MG63 (cell line): Measurements from ENCODE around the gene MIP. TPM values are rescaled to one million over a fixed set of nuclear protein-coding genes. Genes with fewer than 3 reads are reported as not detected.
"Not testable (repeated sequence)": the region's sequence is repeated elsewhere in the genome, so short reads cannot be mapped to it uniquely, and the experiment has no call there.

Source experiments
- DNase-seq: peaks from one replicate; pipeline ENCODE4 v3.0.0-alpha.2; 2020
- H3K27me3 ChIP-seq: fragments of 250-450 bp; sonication (Bioruptor Pico); 2 replicates; pipeline ENCODE4 v1.5.1; 2020; ENCODE audit warnings: mild to moderate bottlenecking, moderate library complexity
- H3K36me3 ChIP-seq: fragments of 250-450 bp; sonication (Bioruptor Pico); 2 replicates; pipeline ENCODE4 v1.5.1; 2020; ENCODE audit warnings: mild to moderate bottlenecking, moderate library complexity
- H3K4me3 ChIP-seq: fragments of 250-450 bp; sonication (Bioruptor Pico); 2 replicates; pipeline ENCODE4 v1.5.1; 2020; ENCODE audit warnings: mild to moderate bottlenecking, moderate library complexity
- H3K9me3 ChIP-seq: fragments of 250-450 bp; sonication (Bioruptor Pico); 2 replicates; pipeline ENCODE4 v1.5.1; 2020; ENCODE audit warnings: mild to moderate bottlenecking, moderate library complexity
- total RNA-seq: library from RNA; depleted of rRNA; stranded (reverse); fragments of >200 nt; shearing (Covaris generic); gene quantifications from 2 replicates; pipeline ENCODE4 v1.2.3, GENCODE V29; 2014; ENCODE audit warnings: low replicate concordance; rRNA removed

Gene MIP
- total RNA-seq = not detected in 2 replicates

DNA sequence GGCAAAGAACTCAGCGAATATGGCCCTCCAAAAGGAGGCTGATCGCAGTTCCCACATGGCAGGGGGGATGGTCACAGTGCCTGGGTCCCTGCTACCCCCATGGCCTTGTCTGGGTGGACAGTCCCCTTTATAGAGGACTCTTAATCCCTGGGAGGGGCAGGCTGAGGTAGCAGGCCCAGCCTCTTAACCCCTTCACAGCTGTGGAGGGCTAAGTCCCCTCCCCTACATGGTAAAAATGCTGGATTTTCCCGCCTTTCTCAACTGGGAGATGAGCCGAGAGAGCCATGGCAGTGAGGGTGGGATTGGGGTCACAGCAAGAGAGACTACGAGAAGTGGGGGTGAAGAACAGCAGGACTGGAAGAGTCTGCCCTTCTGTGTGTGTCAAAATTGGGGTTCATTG is at the start of gene MIP:
TSS of gene MIP (minus strand) at position 101 of the 400 bp plus-strand sequence. CDS start at position 57, 44 bp downstream.
- H3K4me3 ChIP-seq = no peak within 1 kb of the TSS
- H3K36me3 ChIP-seq = no peaks in the 10 kb centered on the region
- no peak for DNase-seq
- no peaks in the 10 kb centered on the region for H3K9me3 ChIP-seq
- no peaks in the 10 kb centered on the region for H3K27me3 ChIP-seq

DNA sequence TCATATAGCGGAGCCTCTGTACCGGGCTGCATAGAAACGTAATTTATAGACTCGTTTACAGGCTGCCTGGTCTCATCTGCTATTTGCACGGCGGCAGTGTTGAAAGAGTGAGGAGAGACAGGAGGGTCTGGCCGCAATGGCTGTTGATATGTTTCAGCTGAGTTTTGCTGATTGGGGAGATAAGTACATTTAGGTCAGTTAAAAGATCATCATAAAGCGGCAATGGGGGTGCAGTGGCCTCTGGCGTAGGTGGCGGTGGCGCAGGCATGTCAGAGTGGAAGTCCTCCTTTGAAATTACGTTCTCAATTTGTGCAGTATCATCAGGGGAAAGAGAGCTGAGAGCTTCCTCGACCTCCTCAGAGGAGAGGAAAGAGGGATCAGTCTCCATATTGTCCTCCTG is 45.4 kb upstream of the MIP start:
- H3K4me3 ChIP-seq, DNase-seq, H3K36me3 ChIP-seq, H3K27me3 ChIP-seq, H3K9me3 ChIP-seq: not testable (repeated sequence)

- H3K9me3 ChIP-seq, H3K36me3 ChIP-seq, DNase-seq, H3K4me3 ChIP-seq, H3K27me3 ChIP-seq: not testable (repeated sequence)
These were observed 45.0 kb upstream of the MIP start for GRCh38 chr12:56499452-56499851.

DNA sequence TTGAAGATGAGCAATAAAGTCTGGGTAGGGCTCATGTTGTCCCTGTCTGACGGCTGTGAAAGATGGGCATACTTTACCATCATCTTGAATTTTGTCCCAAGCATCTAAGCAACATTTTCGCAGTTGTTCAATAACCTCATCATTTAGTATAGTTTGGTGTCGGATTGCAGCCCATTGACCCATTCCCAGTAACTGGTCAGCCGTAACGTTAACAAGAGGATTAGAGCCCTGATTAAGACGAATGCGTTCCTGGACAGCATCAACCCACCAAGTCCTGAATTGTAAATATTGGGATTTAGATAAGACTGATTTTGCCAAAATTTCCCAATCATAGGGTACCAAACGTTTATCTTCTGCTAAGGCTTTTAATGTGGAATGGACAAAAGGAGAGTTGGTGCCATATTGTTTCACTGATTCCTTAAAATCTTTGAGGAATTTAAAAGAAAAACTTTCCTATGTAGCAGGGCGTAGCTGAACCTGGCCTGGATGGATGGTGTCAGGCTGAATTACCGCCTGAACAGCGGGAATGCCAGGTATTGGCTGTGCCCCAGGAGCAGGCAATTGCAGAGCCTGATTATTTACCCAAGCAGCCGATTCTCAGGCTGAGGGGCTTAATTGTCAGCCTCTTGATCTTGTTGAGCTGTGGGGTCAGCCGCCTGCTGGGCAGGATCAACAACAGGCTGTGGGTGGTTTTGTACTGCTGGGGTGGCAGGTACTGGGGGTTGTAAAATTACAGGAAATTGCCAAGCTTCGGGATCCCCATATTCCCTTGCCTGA is 43.9 kb upstream of the MIP start:
- H3K4me3 ChIP-seq, H3K36me3 ChIP-seq, DNase-seq, H3K9me3 ChIP-seq, H3K27me3 ChIP-seq: not testable (repeated sequence)

DNA sequence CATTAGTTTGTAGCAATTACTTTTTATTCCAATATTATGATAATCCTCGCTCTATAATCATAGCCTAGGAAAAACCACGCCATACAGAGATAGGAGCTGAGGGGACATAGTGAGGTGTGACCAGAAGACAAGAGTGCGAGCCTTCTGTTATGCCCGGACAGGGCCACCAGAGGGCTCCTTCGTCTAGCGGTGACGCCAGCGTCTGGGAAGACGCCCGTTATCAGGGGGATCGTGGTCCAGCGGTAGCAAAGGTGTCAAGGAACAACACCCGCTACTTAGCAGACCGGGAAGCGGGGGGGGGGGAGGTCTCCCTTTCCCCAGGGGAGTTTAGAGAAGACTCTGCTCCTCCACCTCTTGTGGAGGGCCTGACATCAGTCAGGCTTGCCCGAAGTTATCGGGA is 42.2 kb upstream of the MIP start:
- H3K4me3 ChIP-seq, H3K36me3 ChIP-seq, H3K27me3 ChIP-seq, H3K9me3 ChIP-seq: not testable (repeated sequence)
- DNase-seq = peak; percentile 17

GRCh38 chr12:56494481-56494880 is 40.0 kb upstream of the MIP start:
- not testable (repeated sequence) for H3K9me3 ChIP-seq, H3K4me3 ChIP-seq, H3K36me3 ChIP-seq, DNase-seq
- peaks cover 12% of the 10 kb centered on the region for H3K27me3 ChIP-seq

- H3K27me3 ChIP-seq = peaks cover 16% of the 10 kb centered on the region
- not testable (repeated sequence) for H3K4me3 ChIP-seq, H3K9me3 ChIP-seq, H3K36me3 ChIP-seq, DNase-seq
These were observed 39.6 kb upstream of the MIP start for GRCh38 chr12:56494106-56494415.

GRCh38 chr12:56493409-56494105 is 39.1 kb upstream of the MIP start:
- not testable (repeated sequence) for DNase-seq, H3K36me3 ChIP-seq, H3K9me3 ChIP-seq, H3K4me3 ChIP-seq
- H3K27me3 ChIP-seq = peaks cover 21% of the 10 kb centered on the region

GRCh38 chr12:56490360-56490759 is 35.9 kb upstream of the MIP start:
- H3K9me3 ChIP-seq = no peaks in the 10 kb centered on the region; the same call in 1 of the 2 replicates
- peaks cover 32% of the 10 kb centered on the region for H3K27me3 ChIP-seq
- DNase-seq = no peak
- no peak overlapping the region for H3K4me3 ChIP-seq
- no peaks in the 10 kb centered on the region for H3K36me3 ChIP-seq

- Histone ChIP-seq H3K9me3 (no peaks in the 10 kb centered on the region; the same call in 1 of the 2 replicates), H3K4me3 (peak within 1 kb of the TSS; percentile 35), H3K27me3 (peaks cover 32% of the 10 kb centered on the region), H3K36me3 (no peaks in the 10 kb centered on the region)
- peak; percentile 44 for DNase-seq
These were observed 33.8 kb upstream of the MIP start, which contains the start of gene GLS2 for GRCh38 chr12:56488041-56488955. TSS of gene GLS2 (minus strand) at chr12:56488161. CDS start at chr12:56488118, 43 bp downstream.

DNA sequence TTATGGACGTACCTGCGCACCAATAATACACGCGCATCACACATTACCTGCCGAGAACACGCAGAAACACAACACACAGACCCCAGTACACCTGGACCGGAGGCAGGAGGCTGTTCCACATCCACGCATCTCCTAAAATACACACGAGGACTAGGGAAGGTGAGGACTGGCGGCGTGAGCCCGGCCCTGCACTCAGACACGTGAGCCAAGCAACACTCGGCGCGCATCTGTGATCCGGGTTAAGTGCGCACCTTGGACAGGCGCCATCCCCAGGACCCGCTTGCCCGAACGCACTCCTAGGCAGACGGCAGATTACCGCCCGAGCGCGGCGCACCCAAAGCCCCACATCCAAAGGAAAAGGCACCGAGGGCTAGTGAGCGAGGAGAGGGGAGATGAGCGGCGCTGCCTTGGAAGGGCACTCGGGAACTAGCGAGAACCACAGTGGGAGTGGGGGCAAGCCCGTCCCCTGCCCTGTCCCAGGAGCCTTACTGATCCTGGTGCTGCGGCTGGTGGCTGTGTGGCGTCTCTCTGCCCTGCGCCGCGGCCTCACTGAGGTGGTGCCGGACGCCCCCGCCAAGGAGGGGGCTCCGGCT is 33.1 kb upstream of the MIP start:
- peak; percentile 11 for DNase-seq
- H3K36me3 ChIP-seq = no peaks in the 10 kb centered on the region

GRCh38 chr12:56486694-56487093 is 32.2 kb upstream of the MIP start:
- H3K27me3 ChIP-seq = peaks cover 32% of the 10 kb centered on the region
- H3K36me3 ChIP-seq = no peaks in the 10 kb centered on the region
- no peak for DNase-seq
- H3K9me3 ChIP-seq = no peaks in the 10 kb centered on the region; the same call in 1 of the 2 replicates
- H3K4me3 ChIP-seq = no peak overlapping the region

More for the DNA sequence above, 33.1 kb upstream of the MIP start:
- H3K9me3 ChIP-seq = no peaks in the 10 kb centered on the region; the same call in 1 of the 2 replicates
- peaks cover 32% of the 10 kb centered on the region for H3K27me3 ChIP-seq
- peak overlapping the region; percentile 35 for H3K4me3 ChIP-seq

DNA sequence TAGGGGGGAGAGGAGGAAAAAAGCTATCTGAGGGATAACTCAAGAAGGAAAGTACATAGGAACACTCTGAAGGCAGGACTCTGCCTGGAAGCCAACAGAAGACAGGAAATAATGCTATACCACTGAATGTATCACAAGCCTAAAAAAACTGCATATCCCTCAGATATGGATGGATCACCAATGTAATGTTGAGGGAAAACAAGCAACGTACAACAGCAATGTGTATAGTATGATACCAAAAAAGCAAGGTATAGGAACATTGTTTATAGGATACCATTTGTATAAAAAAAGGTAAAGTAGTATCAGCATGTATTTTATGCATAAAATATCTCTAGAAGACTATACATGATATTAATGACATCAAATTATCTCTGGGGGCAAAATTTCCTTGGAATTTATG is 30.1 kb upstream of the MIP start:
- DNase-seq = no peak
- no peaks in the 10 kb centered on the region for H3K36me3 ChIP-seq
- H3K9me3 ChIP-seq = no peaks in the 10 kb centered on the region; the same call in 1 of the 2 replicates
- H3K27me3 ChIP-seq = peaks cover 20% of the 10 kb centered on the region
- no peak overlapping the region for H3K4me3 ChIP-seq

DNA sequence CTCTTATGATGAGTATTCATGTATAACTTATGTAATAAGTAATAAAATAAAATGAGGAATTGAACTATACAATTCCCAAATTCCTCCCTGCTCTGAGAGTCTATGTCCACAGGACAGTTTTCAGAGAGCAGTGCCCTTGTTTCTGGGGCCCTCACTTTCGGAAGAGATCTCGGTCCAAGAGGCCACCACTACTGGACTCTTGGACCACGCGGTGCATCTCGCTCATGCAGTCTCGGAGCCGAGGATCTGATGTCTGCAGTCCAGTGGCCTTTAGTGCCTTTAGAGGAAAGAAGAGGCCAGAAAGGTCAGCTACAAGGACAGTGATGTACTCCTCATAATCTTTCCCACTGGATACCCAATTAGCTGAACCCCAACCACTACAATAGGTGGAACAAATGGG is 25.2 kb upstream of the MIP start:
- H3K36me3 ChIP-seq = no peaks in the 10 kb centered on the region

GRCh38 chr12:56477521-56478225 is 23.2 kb upstream of the MIP start:
- Histone ChIP-seq H3K9me3 (no peaks in the 10 kb centered on the region), H3K4me3 (no peak overlapping the region), H3K36me3 (no peaks in the 10 kb centered on the region; the same call in none of the 2 replicates), H3K27me3 (no peaks in the 10 kb centered on the region)
- DNase-seq = no peak

More for the DNA sequence above, 25.2 kb upstream of the MIP start:
- no peak for DNase-seq
- Histone ChIP-seq H3K4me3 (no peak overlapping the region), H3K27me3 (no peaks in the 10 kb centered on the region), H3K9me3 (no peaks in the 10 kb centered on the region)

DNA sequence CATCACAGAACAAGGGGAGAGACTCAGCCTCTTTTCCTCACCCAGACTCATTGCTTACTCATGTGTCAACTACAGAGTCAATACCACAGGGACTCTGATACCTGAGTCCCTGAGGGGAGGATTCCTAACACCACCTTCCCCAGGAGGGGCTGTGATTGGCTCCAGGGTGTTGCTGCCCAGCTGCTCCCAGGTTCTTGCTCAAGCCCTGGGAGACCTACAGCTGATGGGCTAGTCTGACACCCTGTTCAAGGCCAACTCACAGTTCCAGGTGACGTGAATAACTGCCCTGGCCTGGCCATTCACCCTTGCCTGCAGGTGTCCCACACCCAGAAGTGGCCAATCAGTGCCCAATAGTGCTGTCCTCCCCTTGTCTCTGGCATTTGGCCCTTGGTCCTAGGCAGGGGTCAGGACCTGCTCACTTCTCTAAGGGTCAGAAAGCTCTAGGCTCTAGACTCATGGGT is 22.5 kb upstream of the MIP start:
- Histone ChIP-seq H3K4me3 (no peak overlapping the region), H3K9me3 (no peaks in the 10 kb centered on the region), H3K36me3 (peaks cover 6% of the 10 kb centered on the region), H3K27me3 (no peaks in the 10 kb centered on the region)
- DNase-seq = no peak
